ENCODE results near the gene BLMH. TPM values are rescaled to one million over a fixed set of nuclear protein-coding genes. Genes with fewer than 3 reads are reported as not detected.

The BLMH gene
- total RNA-seq, 1 experiment from 2014 or later = 33.7 TPM

DNA sequence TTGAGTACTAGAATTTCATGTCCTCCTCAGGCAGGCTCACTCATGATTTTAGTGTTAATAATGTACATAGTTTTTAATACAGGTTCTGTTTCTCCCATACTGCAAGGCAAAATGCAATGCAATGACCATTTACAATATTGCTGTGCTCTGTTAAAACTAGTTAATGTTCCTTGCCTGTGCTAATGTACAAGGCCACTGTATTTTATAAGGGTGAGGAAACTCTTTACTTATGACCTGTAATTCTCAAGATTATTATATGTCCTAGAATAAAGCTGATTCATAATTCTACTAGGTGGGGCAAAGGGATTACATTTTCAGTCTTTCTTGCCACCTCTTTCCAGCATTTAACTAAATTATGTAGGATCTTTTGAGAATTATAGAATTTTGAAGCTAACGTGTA is 22.7 kb upstream of the BLMH start:
- Mint-ChIP-seq H3K9me3 (ENCODE audit: low read depth, unreplicated experiment) (no peaks in the 10 kb centered on the region), H3K36me3 (ENCODE audit: insufficient read depth, unreplicated experiment) (no peaks in the 10 kb centered on the region)
- CTCF ChIA-PET = no interaction called here

DNA sequence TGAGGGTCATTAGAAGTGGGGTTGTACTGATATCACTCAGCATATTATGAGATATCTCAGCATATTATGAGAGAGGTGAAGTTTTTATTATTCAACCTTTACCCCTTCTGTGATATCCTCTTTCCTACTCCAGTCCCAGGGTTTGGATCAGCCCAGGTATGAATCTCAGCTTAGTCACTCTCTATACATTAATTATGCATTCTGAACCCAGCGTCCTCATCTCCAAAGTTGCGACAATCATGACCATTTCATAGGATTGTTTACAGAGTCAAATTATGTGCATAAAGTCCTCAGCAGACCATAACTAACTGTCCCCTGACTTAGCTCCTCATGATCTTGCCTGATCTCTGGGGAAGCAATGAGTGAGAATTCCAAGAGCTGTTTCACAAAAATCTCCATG is 20.5 kb upstream of the BLMH start:
- intact Hi-C loops (cut with micrococcal nuclease; ENCODE audit: unreplicated experiment) = no loop called here
- CTCF ChIA-PET = no interaction called here
- Mint-ChIP-seq H3K9me3 (ENCODE audit: low read depth, unreplicated experiment) (no peaks in the 10 kb centered on the region), H3K4me3 (ENCODE audit: low read depth, unreplicated experiment) (no peak overlapping the region), H3K27ac (ENCODE audit: unreplicated experiment) (no peak overlapping the region), H3K36me3 (ENCODE audit: insufficient read depth, unreplicated experiment) (no peaks in the 10 kb centered on the region), H3K27me3 (ENCODE audit: unreplicated experiment) (no peaks in the 10 kb centered on the region), H3K4me1 (ENCODE audit: low read depth, unreplicated experiment) (no peaks in the 10 kb centered on the region)
- BruUV-seq (replicated peaks) = no TSS peak
- TF ChIP-seq, protein P1, sequence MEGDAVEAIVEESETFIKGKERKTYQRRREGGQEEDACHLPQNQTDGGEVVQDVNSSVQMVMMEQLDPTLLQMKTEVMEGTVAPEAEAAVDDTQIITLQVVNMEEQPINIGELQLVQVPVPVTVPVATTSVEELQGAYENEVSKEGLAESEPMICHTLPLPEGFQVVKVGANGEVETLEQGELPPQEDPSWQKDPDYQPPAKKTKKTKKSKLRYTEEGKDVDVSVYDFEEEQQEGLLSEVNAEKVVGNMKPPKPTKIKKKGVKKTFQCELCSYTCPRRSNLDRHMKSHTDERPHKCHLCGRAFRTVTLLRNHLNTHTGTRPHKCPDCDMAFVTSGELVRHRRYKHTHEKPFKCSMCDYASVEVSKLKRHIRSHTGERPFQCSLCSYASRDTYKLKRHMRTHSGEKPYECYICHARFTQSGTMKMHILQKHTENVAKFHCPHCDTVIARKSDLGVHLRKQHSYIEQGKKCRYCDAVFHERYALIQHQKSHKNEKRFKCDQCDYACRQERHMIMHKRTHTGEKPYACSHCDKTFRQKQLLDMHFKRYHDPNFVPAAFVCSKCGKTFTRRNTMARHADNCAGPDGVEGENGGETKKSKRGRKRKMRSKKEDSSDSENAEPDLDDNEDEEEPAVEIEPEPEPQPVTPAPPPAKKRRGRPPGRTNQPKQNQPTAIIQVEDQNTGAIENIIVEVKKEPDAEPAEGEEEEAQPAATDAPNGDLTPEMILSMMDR (IDR thresholded peaks at IDR 0.05; ENCODE audit: unreplicated experiment) = no peak
- DNase-seq = no peak

More for the DNA sequence above, 22.7 kb upstream of the BLMH start:
- no peak for DNase-seq
- H3K4me3 Mint-ChIP-seq (ENCODE audit: low read depth, unreplicated experiment) = no peak overlapping the region
- TF ChIP-seq, protein P1 (IDR thresholded peaks at IDR 0.05; ENCODE audit: unreplicated experiment) = no peak
- no peaks in the 10 kb centered on the region for H3K4me1 Mint-ChIP-seq (ENCODE audit: low read depth, unreplicated experiment)
- BruUV-seq (replicated peaks) = no TSS peak
- intact Hi-C loops (cut with micrococcal nuclease; ENCODE audit: unreplicated experiment) = no loop called here
- no peak overlapping the region for H3K27ac Mint-ChIP-seq (ENCODE audit: unreplicated experiment)
- H3K27me3 Mint-ChIP-seq (ENCODE audit: unreplicated experiment) = no peaks in the 10 kb centered on the region

DNA sequence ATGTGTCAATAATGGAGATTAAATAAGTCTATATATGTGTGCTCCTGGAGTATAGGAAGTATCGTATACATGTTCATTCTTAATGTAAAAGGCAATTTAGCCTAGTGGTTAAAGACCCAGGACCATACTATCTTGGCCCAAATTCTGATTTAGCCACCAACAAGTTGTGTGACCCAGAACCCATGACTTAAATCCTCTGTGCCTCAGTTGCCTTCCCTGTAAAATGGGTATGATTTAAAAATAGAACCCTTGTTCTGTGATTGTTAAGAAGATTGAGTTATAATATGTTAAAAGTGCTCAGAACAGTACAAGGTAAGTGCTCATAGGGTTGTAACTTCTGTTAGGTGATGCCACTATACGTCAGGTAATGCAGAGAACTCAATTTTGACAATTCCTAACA is 18.8 kb upstream of the BLMH start:
- Mint-ChIP-seq H3K4me1 (ENCODE audit: low read depth, unreplicated experiment) (no peaks in the 10 kb centered on the region), H3K4me3 (ENCODE audit: low read depth, unreplicated experiment) (no peak overlapping the region), H3K27me3 (ENCODE audit: unreplicated experiment) (no peaks in the 10 kb centered on the region), H3K9me3 (ENCODE audit: low read depth, unreplicated experiment) (no peaks in the 10 kb centered on the region), H3K27ac (ENCODE audit: unreplicated experiment) (no peak overlapping the region), H3K36me3 (ENCODE audit: insufficient read depth, unreplicated experiment) (no peaks in the 10 kb centered on the region)
- no TSS peak for BruUV-seq (replicated peaks)
- intact Hi-C loops (cut with micrococcal nuclease; ENCODE audit: unreplicated experiment) = no loop called here
- DNase-seq = no peak
- TF ChIP-seq, protein P1 (IDR thresholded peaks at IDR 0.05; ENCODE audit: unreplicated experiment) = no peak
- CTCF ChIA-PET = no interaction called here

DNA sequence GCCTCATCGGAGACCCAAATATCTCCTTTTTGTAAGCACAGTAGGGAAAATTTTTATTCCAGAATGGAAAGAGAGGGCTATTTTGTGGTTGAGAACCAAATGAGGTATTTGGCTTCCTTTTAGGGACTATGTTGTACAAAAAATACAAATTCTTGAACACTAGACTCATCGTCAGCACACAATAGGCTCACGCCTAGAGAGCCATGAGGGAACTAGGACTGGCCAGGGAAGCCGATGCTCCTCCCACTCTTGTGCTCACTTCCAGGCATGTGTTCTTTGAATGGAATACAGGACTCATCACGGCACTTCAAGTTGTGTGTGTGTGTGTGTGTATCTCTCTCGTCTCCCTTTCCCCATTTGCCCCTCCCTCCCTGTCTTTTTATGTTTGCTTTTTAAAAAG is 17.8 kb upstream of the BLMH start:
- BruUV-seq (replicated peaks) = no TSS peak
- H3K36me3 Mint-ChIP-seq (ENCODE audit: insufficient read depth, unreplicated experiment) = no peaks in the 10 kb centered on the region
- TF ChIP-seq, protein P1 (IDR thresholded peaks at IDR 0.05; ENCODE audit: unreplicated experiment) = no peak
- DNase-seq = no peak
- no peaks in the 10 kb centered on the region for H3K4me1 Mint-ChIP-seq (ENCODE audit: low read depth, unreplicated experiment)
- H3K27ac Mint-ChIP-seq (ENCODE audit: unreplicated experiment) = no peak overlapping the region
- intact Hi-C loops (cut with micrococcal nuclease; ENCODE audit: unreplicated experiment) = no loop called here
- H3K9me3 Mint-ChIP-seq (ENCODE audit: low read depth, unreplicated experiment) = no peaks in the 10 kb centered on the region
- CTCF ChIA-PET = no interaction called here
- no peak overlapping the region for H3K4me3 Mint-ChIP-seq (ENCODE audit: low read depth, unreplicated experiment)
- no peaks in the 10 kb centered on the region for H3K27me3 Mint-ChIP-seq (ENCODE audit: unreplicated experiment)
